CD4-positive, CD25-positive, alpha-beta regulatory T cell (primary cell): ENCODE results near the gene CHID1. TPM values are rescaled to one million over a fixed set of nuclear protein-coding genes. Genes with fewer than 3 reads are reported as not detected.

ENCODE experiments used
- ATAC-seq, 2 donors: fragments of 150-1000 bp; cut with Tn5 transposase; one replicate each; pipeline ENCODE4 v1.10.0; 2021; ENCODE audit warnings: low read depth in 2 of 2, moderate number of reproducible peaks in 2 of 2, moderate library complexity in 1 of 2
- DNase-seq, 3 donors: peaks; one replicate each; pipeline versions ENCODE4 v3.0.0 to v3.0.0-alpha.2; 2012 to 2022; ENCODE audit warnings: mixed read lengths in 1 of 3
- H3K27ac ChIP-seq: one replicate; pipeline ENCODE4 v1.7.0; 2013; ENCODE audit warnings: mild to moderate bottlenecking, low read length; ENCODE audit not compliant: insufficient read depth, poor library complexity, severe bottlenecking
- H3K27me3 ChIP-seq: one replicate; pipeline ENCODE4 v1.7.0; 2013; ENCODE audit warnings: low read length; ENCODE audit not compliant: control insufficient read depth, insufficient read depth
- H3K36me3 ChIP-seq: one replicate; pipeline ENCODE4 v1.7.0; 2013; ENCODE audit warnings: mild to moderate bottlenecking, low read length, moderate library complexity; ENCODE audit not compliant: control insufficient read depth, insufficient read depth
- H3K4me1 ChIP-seq: 2 replicates; pipeline ENCODE4 v1.7.0; 2013; ENCODE audit warnings: mild to moderate bottlenecking, low read length; ENCODE audit not compliant: insufficient read depth, control insufficient read depth, poor library complexity, severe bottlenecking
- H3K4me3 ChIP-seq: one replicate; pipeline ENCODE4 v1.7.0; 2013; ENCODE audit warnings: low read depth, mild to moderate bottlenecking, low read length, moderate library complexity
- H3K9me3 ChIP-seq, 2 experiments: 1 replicate in 1 of 2; 2 replicates in 1 of 2; pipeline ENCODE4 v1.7.0; 2013; ENCODE audit warnings: low read length in 2 of 2, mild to moderate bottlenecking in 1 of 2, moderate library complexity in 1 of 2; ENCODE audit not compliant: control insufficient read depth in 2 of 2
- H3K27ac Mint-ChIP-seq, 3 donors: one replicate each; pipeline ENCODE4 v1.8.0; 2020 to 2022; ENCODE audit warnings: mild to moderate bottlenecking in 3 of 3, mixed read lengths in 3 of 3, moderate library complexity in 2 of 3
- H3K27me3 Mint-ChIP-seq: one replicate; pipeline ENCODE4 v1.8.0; 2022; ENCODE audit warnings: mild to moderate bottlenecking, mixed read lengths
- H3K36me3 Mint-ChIP-seq: one replicate; pipeline ENCODE4 v1.8.0; 2020; ENCODE audit warnings: mixed read lengths
- H3K4me1 Mint-ChIP-seq, 4 donors: one replicate each; pipeline ENCODE4 v1.8.0; 2020 to 2022; ENCODE audit warnings: mixed read lengths in 4 of 4, mild to moderate bottlenecking in 1 of 4
- H3K4me3 Mint-ChIP-seq, 4 donors: one replicate each; pipeline ENCODE4 v1.8.0; 2020 to 2022; ENCODE audit warnings: mild to moderate bottlenecking in 4 of 4, mixed read lengths in 4 of 4, moderate library complexity in 3 of 4
- H3K9me3 Mint-ChIP-seq, 7 donors: one replicate each; pipeline ENCODE4 v1.8.0; 2020 to 2022; ENCODE audit warnings: mixed read lengths in 7 of 7, mild to moderate bottlenecking in 3 of 7, moderate library complexity in 2 of 7
- polyA plus RNA-seq, 4 donors: library from polyadenylated mRNA; unstranded; fragments of 300-500 nt; fragmentation: Illumina TruSeq; gene quantifications; one replicate each; pipeline ENCODE4 v1.2.3, GENCODE V29; 2021
- total RNA-seq: library from RNA; stranded (reverse); gene quantifications from one replicate; pipeline ENCODE4 v1.2.3, GENCODE V29; 2022

CHID1 gene
- total and polyA plus RNA-seq, 5 donors from 2014 or later = 28.7 to 50.6 (median 46.5) TPM

DNA sequence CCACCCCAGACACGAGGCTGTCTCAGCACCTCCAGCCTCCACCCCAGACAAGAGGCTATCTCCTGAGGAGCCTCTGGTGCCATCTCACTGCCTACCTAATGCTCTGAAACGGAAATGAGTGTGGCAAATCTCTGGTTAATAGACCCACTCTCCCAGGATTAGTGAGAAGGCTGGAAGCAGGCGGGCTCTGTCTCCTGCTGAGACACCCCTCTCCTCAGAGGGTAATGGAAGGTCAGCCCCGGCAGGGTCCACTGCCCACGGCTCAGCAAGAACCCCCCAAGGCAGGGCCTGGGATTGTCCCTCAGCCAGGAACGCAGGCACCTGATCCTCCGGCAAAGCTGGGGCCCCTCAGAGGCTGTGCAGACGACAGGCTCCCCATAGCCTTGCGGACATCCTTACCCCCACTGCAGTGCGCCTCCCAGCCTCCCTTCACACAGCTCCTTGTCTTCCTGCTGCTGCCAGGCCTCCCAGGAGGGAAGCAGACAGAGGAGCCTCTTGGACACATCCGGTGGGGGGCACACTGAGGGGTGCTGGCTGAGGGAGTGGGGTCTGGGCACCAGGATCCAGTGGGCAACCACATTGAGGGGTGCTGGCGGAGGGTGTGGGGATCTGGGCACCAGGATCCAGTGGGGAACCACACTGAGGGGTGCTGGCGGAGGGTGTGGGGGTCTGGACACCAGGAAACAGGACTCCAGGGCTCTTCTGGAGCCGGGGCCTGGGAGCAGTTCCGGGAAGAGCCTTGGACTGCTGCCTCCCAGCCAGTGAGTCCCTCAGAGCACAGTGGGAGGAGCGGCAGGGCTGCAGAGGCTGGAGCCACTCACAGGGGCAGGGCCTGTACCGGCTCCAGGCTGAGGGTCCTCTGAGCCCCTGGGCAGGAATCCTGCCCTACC lies 13.1 kb downstream of the CHID1 start:
- no peaks in the 10 kb centered on the region for H3K4me1 ChIP-seq
- H3K27ac ChIP-seq = no peak overlapping the region
- peaks cover 0 to 5% (median under 1%) of the 10 kb centered on the region in 4 donors for H3K4me1 Mint-ChIP-seq
- peaks cover 8% of the 10 kb centered on the region for H3K36me3 Mint-ChIP-seq
- no peaks in the 10 kb centered on the region for H3K9me3 Mint-ChIP-seq
- no peaks in the 10 kb centered on the region for H3K9me3 ChIP-seq
- H3K36me3 ChIP-seq = peaks cover 31% of the 10 kb centered on the region
- H3K27ac Mint-ChIP-seq = no peak overlapping the region
- H3K4me3 Mint-ChIP-seq = no peak overlapping the region
- no peaks in the 10 kb centered on the region for H3K27me3 Mint-ChIP-seq
- ATAC-seq (no peak), DNase-seq (no peak)
- H3K27me3 ChIP-seq = no peaks in the 10 kb centered on the region
- H3K4me3 ChIP-seq = no peak overlapping the region

DNA sequence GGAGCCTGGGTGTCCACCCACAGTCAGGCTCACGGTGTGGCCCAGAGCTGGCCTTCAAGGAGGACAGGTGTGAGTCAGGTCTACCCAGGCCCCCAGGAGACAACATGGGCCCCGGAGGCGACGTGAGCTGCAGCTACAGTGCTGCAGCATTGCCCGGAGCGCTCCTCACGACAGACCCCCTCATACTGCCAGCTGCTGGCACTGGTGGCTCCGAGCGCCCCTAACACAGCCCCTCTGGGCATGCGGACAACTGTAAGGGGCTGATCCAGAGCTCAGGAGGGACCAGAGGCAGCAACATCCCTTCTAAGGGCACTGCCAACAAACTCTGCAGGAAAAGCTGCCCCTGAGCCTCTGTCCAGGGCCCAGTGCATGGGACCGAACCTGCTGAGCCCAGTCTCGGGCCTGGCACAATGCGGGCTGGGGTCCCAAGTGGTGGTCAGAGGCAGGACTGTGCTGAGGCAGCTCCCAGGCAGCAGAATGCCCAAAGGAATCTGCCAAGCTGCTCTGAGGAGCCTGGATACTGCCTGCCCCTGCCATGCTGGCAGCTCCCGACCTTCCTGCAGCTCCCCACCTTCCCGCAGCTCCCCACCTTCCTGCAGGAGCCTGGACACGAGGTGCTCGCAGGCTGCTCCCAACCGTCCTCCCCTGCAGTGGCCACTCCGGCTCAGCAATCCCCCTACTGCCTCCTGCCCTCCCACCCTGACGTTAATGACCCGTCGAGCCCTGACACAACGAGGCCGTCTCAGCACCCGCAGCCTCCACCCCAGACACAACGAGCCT lies 15.1 kb downstream of the CHID1 start:
- no peak for ATAC-seq

DNA sequence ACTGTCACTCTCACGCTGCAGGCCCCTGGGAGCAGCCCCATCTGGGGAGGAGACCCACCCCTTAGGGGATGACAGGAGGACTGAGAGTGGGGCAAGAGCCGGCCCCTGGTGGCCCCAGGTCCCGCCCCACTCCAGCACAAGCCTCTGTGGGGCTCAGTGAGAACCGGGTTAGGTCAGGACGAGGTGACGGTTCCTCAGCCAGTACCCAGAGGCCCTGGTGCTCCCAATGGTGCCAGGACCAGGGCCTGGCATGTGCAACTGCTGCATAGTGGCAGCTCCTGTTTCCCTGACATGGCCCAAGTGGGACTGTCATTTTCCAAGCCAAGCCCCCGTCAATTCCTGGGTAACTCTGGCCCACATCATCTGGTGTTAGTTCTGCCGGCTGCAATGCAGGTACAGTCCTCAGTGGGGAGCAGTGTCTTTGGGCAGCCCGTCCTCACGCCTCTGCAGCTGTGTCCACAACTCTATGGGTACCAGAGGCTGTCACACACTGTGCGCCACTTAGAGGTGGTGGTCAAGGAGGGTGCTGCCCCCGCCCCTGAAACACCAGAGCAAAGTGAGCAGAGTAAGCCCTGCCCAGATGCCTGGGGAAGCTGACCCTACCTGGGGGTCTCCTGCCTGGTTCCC lies 15.9 kb downstream of the CHID1 start:
- Mint-ChIP-seq H3K4me1 (peaks cover 0 to 1% (median 0%) of the 10 kb centered on the region in 4 donors), H3K36me3 (no peaks in the 10 kb centered on the region), H3K9me3 (no peaks in the 10 kb centered on the region), H3K27ac (no peak overlapping the region), H3K27me3 (no peaks in the 10 kb centered on the region), H3K4me3 (no peak overlapping the region)
- Histone ChIP-seq H3K36me3 (peaks cover 3% of the 10 kb centered on the region), H3K4me1 (no peaks in the 10 kb centered on the region), H3K27me3 (no peaks in the 10 kb centered on the region), H3K27ac (no peak overlapping the region), H3K9me3 (no peaks in the 10 kb centered on the region), H3K4me3 (no peak overlapping the region)
- DNase-seq (no peak), ATAC-seq (no peak)

More for the DNA sequence above, 15.1 kb downstream of the CHID1 start:
- Mint-ChIP-seq H3K36me3 (peaks cover 3% of the 10 kb centered on the region), H3K27me3 (no peaks in the 10 kb centered on the region), H3K4me1 (peaks cover 0 to 1% (median 0%) of the 10 kb centered on the region in 4 donors), H3K4me3 (no peak overlapping the region), H3K27ac (no peak overlapping the region), H3K9me3 (no peaks in the 10 kb centered on the region)
- no peak for DNase-seq
- Histone ChIP-seq H3K27ac (no peak overlapping the region), H3K36me3 (peaks cover 12% of the 10 kb centered on the region), H3K4me1 (no peaks in the 10 kb centered on the region), H3K27me3 (no peaks in the 10 kb centered on the region), H3K9me3 (no peaks in the 10 kb centered on the region), H3K4me3 (no peak overlapping the region)

DNA sequence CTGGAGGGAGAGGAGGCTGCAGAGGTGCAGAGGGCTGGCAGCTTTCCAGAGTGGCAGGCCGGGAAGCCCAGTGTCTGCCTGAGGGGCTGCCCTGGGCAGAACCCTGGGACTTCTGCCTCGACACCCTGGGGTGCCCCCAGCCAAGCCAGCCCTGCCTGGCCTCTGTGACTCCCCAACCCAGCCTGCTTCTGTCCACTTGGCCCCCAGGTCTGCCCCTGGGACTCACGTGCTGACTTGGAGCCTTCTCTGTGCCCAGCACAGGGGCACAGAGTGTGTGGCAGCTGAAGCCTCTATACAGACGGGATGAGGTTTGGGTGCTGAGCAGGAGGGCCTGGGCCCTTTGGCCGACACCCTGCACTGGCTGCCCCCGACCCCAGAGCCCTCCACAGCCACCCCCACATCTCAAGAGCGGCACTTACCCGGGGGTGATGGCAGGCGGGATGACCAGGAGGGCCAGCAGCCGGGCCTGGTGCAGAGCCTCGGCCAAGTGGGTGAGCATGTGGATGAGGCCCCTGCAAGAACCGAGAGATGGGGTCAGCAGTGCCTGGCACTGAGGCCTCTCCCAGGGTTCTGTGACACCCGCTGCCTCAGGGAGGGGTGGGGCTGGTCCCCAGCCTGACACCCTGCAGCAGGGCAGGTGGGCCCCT lies 17.5 kb downstream of the CHID1 start:
- DNase-seq = no peak
- no peak for ATAC-seq
- H3K27ac Mint-ChIP-seq = no peak overlapping the region
- no peaks in the 10 kb centered on the region for H3K9me3 ChIP-seq
- H3K4me3 Mint-ChIP-seq = no peak overlapping the region
- H3K36me3 ChIP-seq = no peaks in the 10 kb centered on the region
- no peaks in the 10 kb centered on the region for H3K27me3 Mint-ChIP-seq
- H3K4me3 ChIP-seq = no peak overlapping the region
- no peaks in the 10 kb centered on the region for H3K9me3 Mint-ChIP-seq
- no peaks in the 10 kb centered on the region for H3K27me3 ChIP-seq
- H3K4me1 ChIP-seq = no peaks in the 10 kb centered on the region
- H3K4me1 Mint-ChIP-seq = peaks cover 0 to 1% (median 0%) of the 10 kb centered on the region in 4 donors
- no peak overlapping the region for H3K27ac ChIP-seq
- no peaks in the 10 kb centered on the region for H3K36me3 Mint-ChIP-seq

DNA sequence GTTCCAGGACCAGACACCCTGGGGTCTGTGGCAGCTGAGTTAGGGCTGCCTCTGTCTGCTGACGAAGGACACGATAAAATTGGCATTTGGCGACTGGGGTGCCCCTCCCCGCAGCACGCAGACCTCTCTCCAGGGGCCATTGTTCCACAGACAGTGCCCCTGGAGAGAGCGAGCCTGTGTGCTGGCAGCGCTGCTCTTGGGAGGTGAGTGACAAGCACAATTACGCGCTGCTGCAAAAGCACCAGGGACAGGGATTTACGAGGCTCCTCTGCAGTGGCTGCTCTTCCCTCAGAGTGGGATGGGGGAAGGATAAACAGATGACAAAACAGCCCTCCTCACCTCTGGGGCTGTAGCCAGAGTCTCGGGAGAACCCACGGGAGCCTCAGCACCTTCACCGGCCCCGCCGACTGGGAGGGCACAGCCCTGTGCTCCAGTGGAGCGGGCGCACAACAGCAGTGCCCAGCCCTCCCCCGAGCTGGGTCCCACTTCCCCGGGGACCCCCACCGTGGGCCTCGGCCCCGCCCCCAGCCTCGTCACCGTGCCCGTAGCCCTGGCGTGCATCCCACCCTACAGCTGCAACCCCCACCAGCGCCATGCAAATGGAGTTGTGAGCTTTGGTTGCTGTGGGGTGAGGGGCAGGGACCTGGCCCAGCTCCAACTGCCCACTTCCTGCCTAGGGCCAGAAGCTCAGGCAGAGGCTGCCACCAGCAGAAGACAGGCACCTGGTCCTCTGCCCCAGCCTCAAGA lies 19.6 kb downstream of the CHID1 start:
- no peaks in the 10 kb centered on the region for H3K27me3 Mint-ChIP-seq
- Histone ChIP-seq H3K4me3 (no peak overlapping the region), H3K9me3 (no peaks in the 10 kb centered on the region), H3K36me3 (no peaks in the 10 kb centered on the region), H3K4me1 (no peaks in the 10 kb centered on the region), H3K27ac (no peak overlapping the region), H3K27me3 (no peaks in the 10 kb centered on the region)
- no peak overlapping the region for H3K4me3 Mint-ChIP-seq
- H3K27ac Mint-ChIP-seq = no peak overlapping the region
- H3K9me3 Mint-ChIP-seq = no peaks in the 10 kb centered on the region
- DNase-seq = no peak
- peaks cover 4% of the 10 kb centered on the region for H3K36me3 Mint-ChIP-seq
- ATAC-seq = no peak
- peaks cover 0 to 1% (median 0%) of the 10 kb centered on the region in 4 donors for H3K4me1 Mint-ChIP-seq

DNA sequence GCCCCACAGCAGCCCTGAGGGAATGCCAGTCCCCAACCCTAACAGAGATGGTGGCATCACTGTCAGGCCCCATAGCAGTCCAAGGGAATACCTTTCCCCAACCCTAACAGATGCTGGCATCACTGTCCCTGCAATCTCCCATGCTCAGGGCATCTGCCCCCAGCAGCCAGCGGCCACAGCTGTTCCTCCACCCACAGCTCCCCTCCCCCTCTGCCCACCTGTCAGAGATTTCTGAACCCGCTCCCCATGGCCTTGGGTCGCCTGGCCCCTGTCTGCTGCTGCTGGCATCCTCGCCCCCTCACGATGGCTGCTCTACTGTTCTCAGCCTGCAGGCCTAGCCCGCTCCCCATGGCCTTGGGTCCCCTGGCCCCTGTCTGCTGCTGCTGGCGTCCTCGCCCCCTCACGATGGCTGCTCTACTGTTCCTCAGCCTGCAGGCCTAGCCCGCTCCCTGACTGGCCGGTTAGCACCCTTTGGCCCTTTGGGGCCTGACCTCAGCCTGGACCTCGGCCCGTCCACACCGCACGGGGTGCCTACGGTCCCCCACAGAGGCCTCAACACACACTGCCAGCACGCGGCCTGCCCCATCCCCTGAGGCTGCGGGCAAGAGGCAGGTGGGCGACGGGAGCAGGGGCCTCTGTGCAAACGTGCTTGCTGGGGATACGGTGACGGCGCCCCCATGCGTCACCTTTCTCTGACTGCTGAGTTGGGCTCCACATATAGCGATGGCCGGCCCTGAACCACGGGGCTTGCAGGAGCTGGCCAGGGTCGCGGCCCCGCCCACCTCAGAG lies 20.7 kb downstream of the CHID1 start:
- Mint-ChIP-seq H3K9me3 (peaks cover 0 to 2% (median 0%) of the 10 kb centered on the region in 7 donors), H3K27ac (peak overlapping the region in 1 of 3 donors; percentile 46)

More for the DNA sequence above, 20.7 kb downstream of the CHID1 start:
- no peak overlapping the region for H3K4me3 ChIP-seq
- no peaks in the 10 kb centered on the region for H3K27me3 ChIP-seq
- H3K36me3 Mint-ChIP-seq = peaks cover 4% of the 10 kb centered on the region
- H3K4me3 Mint-ChIP-seq = no peak overlapping the region
- no peak overlapping the region for H3K27ac ChIP-seq
- ATAC-seq = no peak
- H3K36me3 ChIP-seq = no peaks in the 10 kb centered on the region
- no peaks in the 10 kb centered on the region for H3K4me1 ChIP-seq
- no peaks in the 10 kb centered on the region for H3K27me3 Mint-ChIP-seq
- H3K9me3 ChIP-seq = no peaks in the 10 kb centered on the region
- no peak for DNase-seq
- peaks cover 0 to 1% (median 0%) of the 10 kb centered on the region in 4 donors for H3K4me1 Mint-ChIP-seq
